Measurements from ENCODE around the gene DZIP1.

The DZIP1 gene

GRCh38 chr13:95553581-95554385 lies 90.7 kb downstream of the DZIP1 start:
- no peak overlapping the region for H3K27ac ChIP-seq (ENCODE audit: low read depth, low read length)
- H3K9me3 ChIP-seq (ENCODE audit: control insufficient read depth in 5 of 5, low read length in 5 of 5), result no peaks in the 10 kb centered on the region
- H3K4me1 ChIP-seq (ENCODE audit: control insufficient read depth in 5 of 5, insufficient read depth in 5 of 5, low read length in 5 of 5), result peaks cover 3 to 16% (median 12%) of the 10 kb centered on the region in 5 donors
- H3K36me3 ChIP-seq (ENCODE audit: control insufficient read depth in 5 of 5, insufficient read depth in 5 of 5, low read length in 5 of 5), result no peaks in the 10 kb centered on the region
- H3K4me3 ChIP-seq (ENCODE audit: low read depth in 1 of 5, low read length in 5 of 5), result peak overlapping the region; percentile 8 to 57 (median 39)
- H3K9ac ChIP-seq (ENCODE audit: low read length in 5 of 5), result no peak overlapping the region
- peaks cover 20 to 33% (median 24%) of the 10 kb centered on the region in 5 donors for H3K27me3 ChIP-seq (ENCODE audit: control insufficient read depth in 5 of 5, insufficient read depth in 4 of 5, low read length in 5 of 5)

- H3K4me1 ChIP-seq (ENCODE audit: control insufficient read depth in 5 of 5, insufficient read depth in 5 of 5, low read length in 5 of 5), result peaks cover 3 to 15% (median 12%) of the 10 kb centered on the region in 5 donors
- H3K9me3 ChIP-seq (ENCODE audit: control insufficient read depth in 5 of 5, low read length in 5 of 5), result no peaks in the 10 kb centered on the region
- H3K27ac ChIP-seq (ENCODE audit: low read depth, low read length), result no peak within 1 kb of the TSS
- H3K9ac ChIP-seq (ENCODE audit: low read length in 5 of 5), result no peak within 1 kb of the TSS
- H3K4me3 ChIP-seq (ENCODE audit: low read depth in 1 of 5, low read length in 5 of 5), result peak within 1 kb of the TSS; percentile 14 to 57 (median 39)
- no peaks in the 10 kb centered on the region for H3K36me3 ChIP-seq (ENCODE audit: control insufficient read depth in 5 of 5, insufficient read depth in 5 of 5, low read length in 5 of 5)
- peaks cover 20 to 39% (median 24%) of the 10 kb centered on the region in 5 donors for H3K27me3 ChIP-seq (ENCODE audit: control insufficient read depth in 5 of 5, insufficient read depth in 4 of 5, low read length in 5 of 5)
Measured at GRCh38 chr13:95552539-95553441, 91.7 kb downstream of the DZIP1 start, which contains the start of gene CLDN10. Gene CLDN10 (plus strand): TSS chr13:95552720. CDS start chr13:95552754, 34 bp downstream.

GRCh38 chr13:95552208-95552538 lies 92.3 kb downstream of the DZIP1 start:
- H3K4me3 ChIP-seq (ENCODE audit: low read depth in 1 of 5, low read length in 5 of 5), result no peak overlapping the region
- H3K36me3 ChIP-seq (ENCODE audit: control insufficient read depth in 5 of 5, insufficient read depth in 5 of 5, low read length in 5 of 5), result no peaks in the 10 kb centered on the region
- H3K27me3 ChIP-seq (ENCODE audit: control insufficient read depth in 5 of 5, insufficient read depth in 4 of 5, low read length in 5 of 5), result peaks cover 20 to 45% (median 24%) of the 10 kb centered on the region in 5 donors
- H3K4me1 ChIP-seq (ENCODE audit: control insufficient read depth in 5 of 5, insufficient read depth in 5 of 5, low read length in 5 of 5), result peaks cover 3 to 15% (median 12%) of the 10 kb centered on the region in 5 donors
- no peak overlapping the region for H3K27ac ChIP-seq (ENCODE audit: low read depth, low read length)
- H3K9ac ChIP-seq (ENCODE audit: low read length in 5 of 5), result no peak overlapping the region
- H3K9me3 ChIP-seq (ENCODE audit: control insufficient read depth in 5 of 5, low read length in 5 of 5), result no peaks in the 10 kb centered on the region

GRCh38 chr13:95547531-95548167 lies 96.9 kb downstream of the DZIP1 start:
- H3K4me1 ChIP-seq (ENCODE audit: control insufficient read depth in 5 of 5, insufficient read depth in 5 of 5, low read length in 5 of 5), result peaks cover 0 to 2% (median 1%) of the 10 kb centered on the region in 5 donors
- H3K27ac ChIP-seq (ENCODE audit: low read depth, low read length), result no peak overlapping the region
- peaks cover 7 to 29% (median 13%) of the 10 kb centered on the region in 5 donors for H3K27me3 ChIP-seq (ENCODE audit: control insufficient read depth in 5 of 5, insufficient read depth in 4 of 5, low read length in 5 of 5)
- no peaks in the 10 kb centered on the region for H3K36me3 ChIP-seq (ENCODE audit: control insufficient read depth in 5 of 5, insufficient read depth in 5 of 5, low read length in 5 of 5)
- H3K4me3 ChIP-seq (ENCODE audit: low read depth in 1 of 5, low read length in 5 of 5), result no peak overlapping the region
- H3K9me3 ChIP-seq (ENCODE audit: control insufficient read depth in 5 of 5, low read length in 5 of 5), result no peaks in the 10 kb centered on the region
- no peak overlapping the region for H3K9ac ChIP-seq (ENCODE audit: low read length in 5 of 5)

GRCh38 chr13:95546919-95547318 lies 97.6 kb downstream of the DZIP1 start:
- no peaks in the 10 kb centered on the region for H3K36me3 ChIP-seq (ENCODE audit: control insufficient read depth in 5 of 5, insufficient read depth in 5 of 5, low read length in 5 of 5)
- H3K27ac ChIP-seq (ENCODE audit: low read depth, low read length), result no peak overlapping the region
- H3K27me3 ChIP-seq (ENCODE audit: control insufficient read depth in 5 of 5, insufficient read depth in 4 of 5, low read length in 5 of 5), result peaks cover 6 to 23% (median 9%) of the 10 kb centered on the region in 5 donors
- H3K9ac ChIP-seq (ENCODE audit: low read length in 5 of 5), result no peak overlapping the region
- no peaks in the 10 kb centered on the region for H3K4me1 ChIP-seq (ENCODE audit: control insufficient read depth in 5 of 5, insufficient read depth in 5 of 5, low read length in 5 of 5)
- no peaks in the 10 kb centered on the region for H3K9me3 ChIP-seq (ENCODE audit: control insufficient read depth in 5 of 5, low read length in 5 of 5)
- no peak overlapping the region for H3K4me3 ChIP-seq (ENCODE audit: low read depth in 1 of 5, low read length in 5 of 5)

GRCh38 chr13:95544293-95544692 lies 100.2 kb downstream of the DZIP1 start:
- Histone ChIP-seq H3K9me3 (ENCODE audit: control insufficient read depth in 5 of 5, low read length in 5 of 5) (no peaks in the 10 kb centered on the region), H3K36me3 (ENCODE audit: control insufficient read depth in 5 of 5, insufficient read depth in 5 of 5, low read length in 5 of 5) (no peaks in the 10 kb centered on the region), H3K27ac (ENCODE audit: low read depth, low read length) (no peak overlapping the region), H3K9ac (ENCODE audit: low read length in 5 of 5) (no peak overlapping the region), H3K27me3 (ENCODE audit: control insufficient read depth in 5 of 5, insufficient read depth in 4 of 5, low read length in 5 of 5) (peaks cover 0 to 15% (median 3%) of the 10 kb centered on the region in 5 donors), H3K4me3 (ENCODE audit: low read depth in 1 of 5, low read length in 5 of 5) (no peak overlapping the region), H3K4me1 (ENCODE audit: control insufficient read depth in 5 of 5, insufficient read depth in 5 of 5, low read length in 5 of 5) (peaks cover 5 to 9% (median 6%) of the 10 kb centered on the region in 5 donors)

GRCh38 chr13:95541911-95542474 lies 102.5 kb downstream of the DZIP1 start:
- no peak overlapping the region for H3K9ac ChIP-seq (ENCODE audit: low read length in 5 of 5)
- no peak overlapping the region for H3K27ac ChIP-seq (ENCODE audit: low read depth, low read length)
- no peak overlapping the region for H3K4me3 ChIP-seq (ENCODE audit: low read depth in 1 of 5, low read length in 5 of 5)
- H3K27me3 ChIP-seq (ENCODE audit: control insufficient read depth in 5 of 5, insufficient read depth in 4 of 5, low read length in 5 of 5), result peaks cover 0 to 3% (median 3%) of the 10 kb centered on the region in 5 donors
- H3K4me1 ChIP-seq (ENCODE audit: control insufficient read depth in 5 of 5, insufficient read depth in 5 of 5, low read length in 5 of 5), result peaks cover 5 to 9% (median 8%) of the 10 kb centered on the region in 5 donors
- H3K9me3 ChIP-seq (ENCODE audit: control insufficient read depth in 5 of 5, low read length in 5 of 5), result no peaks in the 10 kb centered on the region
- no peaks in the 10 kb centered on the region for H3K36me3 ChIP-seq (ENCODE audit: control insufficient read depth in 5 of 5, insufficient read depth in 5 of 5, low read length in 5 of 5)

- peaks cover 5 to 9% (median 8%) of the 10 kb centered on the region in 5 donors for H3K4me1 ChIP-seq (ENCODE audit: control insufficient read depth in 5 of 5, insufficient read depth in 5 of 5, low read length in 5 of 5)
- H3K27me3 ChIP-seq (ENCODE audit: control insufficient read depth in 5 of 5, insufficient read depth in 4 of 5, low read length in 5 of 5), result peaks cover 0 to 3% (median 3%) of the 10 kb centered on the region in 5 donors
- no peak overlapping the region for H3K27ac ChIP-seq (ENCODE audit: low read depth, low read length)
- no peak overlapping the region for H3K9ac ChIP-seq (ENCODE audit: low read length in 5 of 5)
- H3K36me3 ChIP-seq (ENCODE audit: control insufficient read depth in 5 of 5, insufficient read depth in 5 of 5, low read length in 5 of 5), result no peaks in the 10 kb centered on the region
- H3K9me3 ChIP-seq (ENCODE audit: control insufficient read depth in 5 of 5, low read length in 5 of 5), result no peaks in the 10 kb centered on the region
- H3K4me3 ChIP-seq (ENCODE audit: low read depth in 1 of 5, low read length in 5 of 5), result no peak overlapping the region
Measured at GRCh38 chr13:95541308-95541707, 103.2 kb downstream of the DZIP1 start.

GRCh38 chr13:95540888-95541287 lies 103.6 kb downstream of the DZIP1 start:
- Histone ChIP-seq H3K9ac (ENCODE audit: low read length in 5 of 5) (no peak overlapping the region), H3K4me3 (ENCODE audit: low read depth in 1 of 5, low read length in 5 of 5) (no peak overlapping the region), H3K27me3 (ENCODE audit: control insufficient read depth in 5 of 5, insufficient read depth in 4 of 5, low read length in 5 of 5) (peaks cover 0 to 3% (median 2%) of the 10 kb centered on the region in 5 donors), H3K4me1 (ENCODE audit: control insufficient read depth in 5 of 5, insufficient read depth in 5 of 5, low read length in 5 of 5) (peaks cover 5 to 9% (median 8%) of the 10 kb centered on the region in 5 donors), H3K27ac (ENCODE audit: low read depth, low read length) (no peak overlapping the region), H3K9me3 (ENCODE audit: control insufficient read depth in 5 of 5, low read length in 5 of 5) (no peaks in the 10 kb centered on the region), H3K36me3 (ENCODE audit: control insufficient read depth in 5 of 5, insufficient read depth in 5 of 5, low read length in 5 of 5) (no peaks in the 10 kb centered on the region)

Measured in subcutaneous abdominal adipose tissue (tissue), 5 donors.